ENCODE data around the gene OTP.

Gene OTP

DNA sequence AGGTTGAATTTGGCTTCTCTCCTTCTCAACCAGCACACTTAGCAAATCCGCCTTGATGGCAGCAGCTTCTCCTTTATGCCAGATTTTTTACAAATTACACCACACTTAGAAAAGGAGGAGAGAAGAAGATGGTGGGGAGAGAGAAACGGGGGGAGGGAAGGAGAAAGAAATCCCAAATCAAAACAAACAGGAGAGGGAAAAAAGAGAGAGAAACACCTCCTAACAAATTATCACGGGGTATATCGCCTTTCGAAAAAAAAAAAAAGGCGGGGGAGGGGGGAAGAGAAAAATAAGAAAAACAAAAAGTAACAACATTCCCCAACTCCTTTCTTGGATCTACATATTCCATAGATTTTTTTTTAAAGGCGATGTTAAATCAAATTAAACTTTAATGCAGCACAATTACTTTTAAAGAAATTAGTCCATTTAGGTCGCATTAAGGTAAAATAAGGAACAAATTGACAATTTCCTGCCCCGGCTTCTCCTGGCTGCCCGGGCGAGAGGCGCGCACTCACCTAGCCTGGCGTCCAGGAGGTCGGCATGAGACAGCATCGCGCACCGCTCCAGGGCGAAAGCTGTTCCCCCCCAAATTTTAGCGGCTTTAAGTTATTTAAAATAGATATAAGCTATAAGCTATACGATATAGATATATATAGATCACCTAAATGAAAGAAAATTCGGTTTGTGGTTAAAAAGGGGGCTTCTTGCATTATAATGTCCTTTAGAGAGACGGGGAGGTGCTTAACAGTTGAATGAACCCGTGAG is at the start of gene OTP:
Gene OTP (minus strand): TSS at position 716 of the 765 bp plus-strand sequence. CDS start 164 bp downstream, at position 552.
- no peak within 1 kb of the TSS for H3K27ac ChIP-seq
- no peak for DNase-seq (ENCODE audit: low read depth, low spot score)

DNA sequence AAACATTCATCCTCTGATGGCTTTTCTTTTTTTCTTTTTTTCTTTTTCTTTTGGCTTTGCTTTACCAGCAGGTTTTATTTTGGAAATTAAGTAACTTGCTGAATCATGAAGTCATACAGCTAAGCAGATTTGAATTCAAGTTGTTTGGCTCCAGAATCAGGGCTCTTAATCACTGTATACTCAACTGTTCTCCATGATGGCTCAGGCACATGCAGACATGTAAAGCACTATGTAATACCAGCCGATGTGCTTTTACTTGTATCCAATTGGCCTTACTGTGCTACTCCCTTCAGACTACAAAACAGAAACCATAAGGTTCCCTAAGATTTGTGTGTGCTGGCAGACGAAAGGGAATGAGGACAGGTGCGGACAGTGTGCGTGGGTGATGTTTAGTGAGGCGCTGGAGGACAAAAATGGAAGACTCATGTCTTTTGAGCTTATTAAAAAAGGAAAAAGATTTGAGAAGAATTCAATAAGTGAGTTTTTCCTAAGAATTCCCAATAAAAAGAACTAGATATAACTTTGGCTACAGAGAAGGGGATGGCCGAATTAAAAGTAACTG is 44.7 kb upstream of the OTP start:
- H3K27ac ChIP-seq = no peak overlapping the region
- DNase-seq (ENCODE audit: low read depth, low spot score) = no peak

GRCh38 chr5:77670526-77670925 is 32.0 kb upstream of the OTP start:
- no peak overlapping the region for H3K27ac ChIP-seq
- DNase-seq (ENCODE audit: low read depth, low spot score) = no peak

DNA sequence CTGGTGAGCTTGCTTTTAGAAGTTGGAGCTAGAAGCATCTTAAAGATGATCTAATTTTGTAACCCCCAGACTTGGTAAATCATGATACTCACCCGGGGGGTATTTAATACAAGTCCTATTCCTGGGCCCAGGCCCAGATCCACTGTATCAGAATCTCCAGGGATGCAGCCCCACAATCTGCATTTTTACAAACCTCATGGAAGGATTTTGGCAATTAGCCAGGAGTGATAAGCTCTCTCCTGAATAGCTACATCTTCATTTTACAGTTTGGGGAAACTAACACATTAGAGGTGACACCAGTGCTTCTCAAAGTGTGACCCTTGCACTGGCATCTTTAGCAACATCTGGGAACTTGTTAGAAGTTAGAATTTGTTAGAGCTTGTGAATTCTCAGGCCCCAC is 31.2 kb upstream of the OTP start:
- no peak overlapping the region for H3K27ac ChIP-seq
- DNase-seq (ENCODE audit: low read depth, low spot score) = no peak

DNA sequence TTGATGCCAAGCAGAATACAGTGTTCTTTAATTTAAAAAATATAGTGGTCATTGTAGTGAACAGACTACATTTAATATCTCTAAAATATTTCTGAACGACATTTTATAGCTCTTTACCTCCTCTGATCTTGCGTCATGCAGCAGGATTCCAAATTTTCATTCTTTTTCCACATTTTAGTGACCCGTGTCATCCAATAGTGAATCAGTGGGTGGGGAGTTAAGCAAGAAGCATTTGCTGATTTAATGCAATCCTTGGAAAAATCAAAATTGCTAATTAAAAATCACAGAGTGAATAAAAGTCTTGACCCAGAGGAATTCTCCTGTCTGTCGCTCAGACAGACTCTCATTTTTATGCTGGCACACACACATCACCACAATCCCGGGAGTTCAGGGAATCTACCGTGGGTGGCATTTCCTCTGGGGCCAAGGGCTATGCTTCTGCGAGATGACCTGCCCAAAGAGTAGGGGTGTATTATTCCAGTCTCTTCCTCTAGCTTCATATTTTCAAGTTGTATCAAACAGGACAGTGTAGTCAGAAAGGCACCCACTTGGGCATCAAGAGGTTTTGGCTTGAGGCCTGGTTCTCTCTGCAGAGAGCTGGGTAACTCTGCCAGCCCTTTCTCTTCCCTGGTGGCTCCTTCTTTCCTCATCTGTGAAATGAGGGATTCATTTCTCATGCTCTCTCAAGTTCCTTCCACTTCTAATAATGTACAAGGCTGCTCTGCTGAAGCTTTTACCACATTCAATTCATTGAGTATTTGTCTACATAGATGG is 24.8 kb upstream of the OTP start:
- no peak overlapping the region for H3K27ac ChIP-seq
- no peak for DNase-seq (ENCODE audit: low read depth, low spot score)

DNA sequence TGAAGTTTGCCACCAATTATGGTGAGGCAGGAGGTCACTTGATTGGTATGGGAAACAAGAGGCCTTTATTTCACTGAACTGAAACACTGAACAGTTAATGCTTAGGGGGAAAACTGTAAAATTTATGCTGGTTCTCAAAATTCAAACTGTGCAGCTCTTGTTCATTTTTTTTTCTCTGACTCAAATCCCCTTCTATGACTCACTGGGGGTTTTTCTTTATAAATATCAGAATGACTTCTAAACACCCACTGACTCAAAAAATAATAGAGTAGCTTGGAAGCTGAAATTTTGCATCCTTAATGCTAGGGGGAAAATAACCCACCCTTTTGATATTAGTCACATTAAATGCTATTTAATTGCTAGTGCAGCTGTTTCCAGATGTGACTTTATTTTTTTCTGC is 24.1 kb upstream of the OTP start:
- no peak overlapping the region for H3K27ac ChIP-seq
- DNase-seq (ENCODE audit: low read depth, low spot score) = no peak

- no peak for DNase-seq (ENCODE audit: low read depth, low spot score)
- no peak overlapping the region for H3K27ac ChIP-seq
These were observed 20.1 kb upstream of the OTP start for GRCh38 chr5:77658662-77659061.

GRCh38 chr5:77651343-77651742 is 12.8 kb upstream of the OTP start:
- H3K27ac ChIP-seq = no peak overlapping the region

DNA sequence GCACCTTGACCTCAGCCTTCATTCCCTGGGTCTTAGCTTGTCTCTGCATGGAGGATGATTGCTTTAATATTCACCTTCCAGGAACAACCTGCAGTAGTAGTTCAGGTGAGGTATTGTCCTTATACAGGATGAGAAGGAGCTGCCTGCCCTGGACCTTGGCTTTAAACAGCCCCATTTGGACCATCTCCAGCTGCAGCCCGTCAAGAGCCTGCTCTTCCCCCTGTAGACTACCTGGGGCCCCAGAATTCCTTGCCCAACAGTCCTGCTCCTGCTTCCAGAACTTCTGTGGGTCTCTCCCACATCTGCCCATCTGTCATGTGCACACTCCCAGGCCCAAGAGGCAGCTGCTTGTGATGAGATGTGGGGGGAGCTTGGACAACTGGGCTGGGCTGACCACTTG is 12.2 kb upstream of the OTP start:
- H3K27ac ChIP-seq = no peak overlapping the region
- no peak for DNase-seq (ENCODE audit: low read depth, low spot score)

More at GRCh38 chr5:77651343-77651742, 12.8 kb upstream of the OTP start:
- no peak for DNase-seq (ENCODE audit: low read depth, low spot score)

DNA sequence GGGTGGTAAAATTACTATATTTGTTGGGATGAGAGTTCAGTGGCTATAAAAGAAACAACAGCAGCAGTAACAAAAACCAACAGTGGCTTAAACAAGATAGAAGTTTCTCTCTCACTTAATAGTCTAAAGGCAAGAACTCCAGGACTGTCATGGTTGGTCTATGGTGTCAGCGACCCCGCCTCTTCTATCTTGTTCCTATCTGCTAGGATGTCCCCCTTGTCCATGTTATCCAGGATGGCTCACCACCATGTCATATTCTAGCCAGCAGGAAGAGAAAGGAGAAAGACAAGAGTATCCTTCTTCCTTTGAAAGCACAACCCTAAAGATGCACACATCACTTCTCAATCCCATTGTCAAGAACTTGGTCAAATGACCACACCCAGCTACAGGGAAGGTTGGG is 11.3 kb upstream of the OTP start:
- no peak overlapping the region for H3K27ac ChIP-seq
- DNase-seq (ENCODE audit: low read depth, low spot score) = no peak

GRCh38 chr5:77645995-77646639 is 7.6 kb upstream of the OTP start:
- DNase-seq (ENCODE audit: low read depth, low spot score) = no peak
- no peak overlapping the region for H3K27ac ChIP-seq

GRCh38 chr5:77645158-77645994 is 6.9 kb upstream of the OTP start:
- no peak overlapping the region for H3K27ac ChIP-seq
- no peak for DNase-seq (ENCODE audit: low read depth, low spot score)

DNA sequence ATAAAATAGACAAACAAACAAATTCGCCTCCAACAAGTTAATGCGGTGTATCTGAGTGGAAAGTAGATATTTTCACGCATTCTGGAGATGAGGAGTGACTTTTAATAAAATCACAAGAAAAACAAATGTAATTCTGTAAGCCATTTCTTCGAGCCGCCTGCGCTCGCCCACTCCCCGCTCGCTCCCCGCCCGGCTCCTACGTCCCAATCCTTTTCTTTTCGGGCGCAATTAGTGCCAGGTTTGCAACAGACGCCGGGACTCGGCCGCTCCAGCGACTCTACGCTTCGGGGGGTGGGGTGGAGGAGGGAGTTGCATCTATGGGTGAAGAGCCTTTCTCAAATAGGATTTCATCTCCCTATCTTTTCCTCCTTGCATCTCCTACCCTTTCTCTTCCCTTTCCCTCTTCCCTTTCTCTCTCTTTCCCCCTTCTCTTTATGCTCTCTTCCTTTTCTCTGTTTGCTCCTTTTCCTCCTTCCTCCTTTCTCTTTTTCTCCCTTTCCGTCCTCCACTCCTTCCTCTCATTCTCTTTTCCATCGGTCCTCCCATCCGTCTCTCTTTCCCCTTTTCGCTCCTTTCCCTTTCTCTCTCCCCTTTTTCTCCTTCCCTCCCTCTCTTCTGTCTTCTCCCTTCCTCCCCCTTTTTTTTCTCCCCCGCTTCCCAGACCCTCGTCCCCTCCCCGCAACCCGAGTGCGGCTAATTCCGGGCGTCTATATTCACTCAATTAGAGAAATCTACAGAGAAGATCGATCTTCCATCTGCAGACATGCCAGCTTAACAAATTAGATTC is 6.1 kb upstream of the OTP start:
- DNase-seq (ENCODE audit: low read depth, low spot score) = no peak

GRCh38 chr5:77643654-77644370 is 5.3 kb upstream of the OTP start:
- DNase-seq (ENCODE audit: low read depth, low spot score) = no peak
- H3K27ac ChIP-seq = no peak overlapping the region

More for the DNA sequence above, 6.1 kb upstream of the OTP start:
- H3K27ac ChIP-seq = no peak overlapping the region

GRCh38 chr5:77642738-77643653 is 4.5 kb upstream of the OTP start:
- no peak for DNase-seq (ENCODE audit: low read depth, low spot score)
- H3K27ac ChIP-seq = no peak overlapping the region

DNA sequence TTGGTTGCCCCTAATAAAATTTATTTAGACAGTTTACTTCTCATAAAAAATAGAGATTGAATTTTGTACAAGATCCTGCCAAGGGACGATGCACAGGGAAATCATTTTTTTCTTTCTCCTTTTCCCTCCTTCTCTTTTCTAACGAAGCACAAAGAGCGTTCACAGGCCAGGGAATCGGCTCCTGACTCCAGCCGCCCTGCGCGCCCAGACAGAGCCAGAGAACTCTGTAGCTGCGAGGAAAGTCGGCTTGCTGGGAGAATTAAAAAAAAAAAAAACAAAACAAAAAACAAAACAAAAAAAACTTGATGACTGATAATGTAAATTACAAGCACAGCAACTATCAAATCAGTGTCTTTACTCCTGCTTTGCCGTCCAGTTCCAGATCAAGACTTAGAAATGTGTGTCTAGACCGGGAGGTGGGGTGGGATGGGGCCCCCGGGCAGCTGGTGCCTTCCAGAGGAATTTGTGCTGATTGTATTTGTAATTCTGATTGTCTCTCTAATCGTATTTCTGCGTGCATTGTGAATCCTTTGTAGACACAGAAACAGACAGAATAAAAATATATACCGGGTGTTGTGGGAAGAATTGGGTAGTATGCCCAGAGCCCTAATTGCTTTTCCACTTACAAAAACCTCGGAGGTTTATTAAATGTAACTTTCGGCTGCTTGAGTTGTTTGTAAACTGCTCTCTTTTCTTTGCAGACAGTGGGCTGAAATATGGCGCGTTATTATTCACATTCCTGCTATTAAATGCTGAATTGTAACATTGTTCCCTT is 3.6 kb upstream of the OTP start:
- no peak overlapping the region for H3K27ac ChIP-seq
- DNase-seq (ENCODE audit: low read depth, low spot score) = no peak

Measured in epithelial cell of prostate (primary cell).